Calu3 (cell line): Measurements from ENCODE around the gene SLC35E4. TPM values are rescaled to one million over a fixed set of nuclear protein-coding genes. Genes with fewer than 3 reads are reported as not detected.
"Not testable (repeated sequence)": the region's sequence is repeated elsewhere in the genome, so short reads cannot be mapped to it uniquely, and the experiment has no call there.

Experiments used
- BruUV-seq: library from RNA; stranded (reverse); fragments of 400-500 nt; replicated peaks from 2 replicates; lab custom pipeline; 2021; lab: Mats Ljungman, UMichigan
- CTCF ChIA-PET: fragments of 300-600 bp; sonication (Branson Sonifier 250); formaldehyde crosslinking; loops from one replicate; lab custom pipeline; 2022; ENCODE audit warnings: antibody characterized with exemption; lab: Charles Lee
- DNase-seq: peaks from one replicate; pipeline ENCODE4 v3.0.0; 2022
- H3K27ac Mint-ChIP-seq: one replicate; pipeline ENCODE4 v1.8.0; 2022; ENCODE audit warnings: mixed read lengths; ENCODE audit not compliant: unreplicated experiment
- H3K27me3 Mint-ChIP-seq: one replicate; pipeline ENCODE4 v1.8.0; 2022; ENCODE audit warnings: mixed read lengths; ENCODE audit not compliant: unreplicated experiment
- H3K36me3 Mint-ChIP-seq: one replicate; pipeline ENCODE4 v1.8.0; 2022; ENCODE audit warnings: mild to moderate bottlenecking, moderate library complexity, mixed read lengths; ENCODE audit not compliant: insufficient read depth, unreplicated experiment
- H3K4me1 Mint-ChIP-seq: one replicate; pipeline ENCODE4 v1.8.0; 2022; ENCODE audit warnings: mild to moderate bottlenecking, low read depth, mixed read lengths; ENCODE audit not compliant: unreplicated experiment
- H3K4me3 Mint-ChIP-seq: one replicate; pipeline ENCODE4 v1.8.0; 2022; ENCODE audit warnings: mild to moderate bottlenecking, low read depth, moderate library complexity, mixed read lengths; ENCODE audit not compliant: unreplicated experiment
- H3K9me3 Mint-ChIP-seq: one replicate; pipeline ENCODE4 v1.8.0; 2022; ENCODE audit warnings: low read depth, mixed read lengths; ENCODE audit not compliant: unreplicated experiment
- CTCF ChIP-seq: fragments of 200-600 bp; IDR thresholded peaks from one replicate; pipeline ENCODE4 v1.8.0; 2022; ENCODE audit warnings: antibody characterized with exemption; ENCODE audit not compliant: unreplicated experiment
- intact Hi-C: fragments of 100-400 bp; cut with micrococcal nuclease; formaldehyde crosslinking; loops from one replicate; pipeline ENCODE4 v1.10.0; 2022; ENCODE audit not compliant: unreplicated experiment
- total RNA-seq: library from RNA; stranded (reverse); gene quantifications from 2 replicates; pipeline ENCODE4 v1.2.3, GENCODE V29; 2022

SLC35E4 gene
- total RNA-seq, 1 experiment from 2014 or later: 3.2 TPM

GRCh38 chr22:30591588-30592359, 43.8 kb upstream of the SLC35E4 start, which contains the start of gene PES1:
TSS of gene PES1 (minus strand) at chr22:30591910. CDS start at chr22:30591833, 77 bp downstream.
- no peak within 1 kb of the TSS for H3K27ac Mint-ChIP-seq
- no peak within 1 kb of the TSS for H3K4me3 Mint-ChIP-seq
- CTCF ChIA-PET: interaction anchor here (0.8 to 1.2 kb wide), 3 partner anchors 10 to 164 kb away, joined by 3 to 4 read pairs (median 3); partner anchors contain the start of gene TCN2
- peak; percentile 94 for DNase-seq
- BruUV-seq: no TSS peak
- no peaks in the 10 kb centered on the region for H3K9me3 Mint-ChIP-seq
- intact Hi-C loops: no loop called here
- no peaks in the 10 kb centered on the region for H3K27me3 Mint-ChIP-seq
- TF ChIP-seq CTCF: no peak
- H3K4me1 Mint-ChIP-seq: no peaks in the 10 kb centered on the region
- peaks cover 29% of the 10 kb centered on the region for H3K36me3 Mint-ChIP-seq

- H3K4me1 Mint-ChIP-seq, H3K9me3 Mint-ChIP-seq, DNase-seq, H3K4me3 Mint-ChIP-seq, H3K27me3 Mint-ChIP-seq, H3K27ac Mint-ChIP-seq, BruUV-seq, intact Hi-C loops: not testable (repeated sequence)
- CTCF ChIA-PET: interaction anchor here (0.6 to 0.9 kb wide), 2 partner anchors 15 to 264 kb away, joined by 3 read pairs; partner anchors contain the start of gene TCN2
- H3K36me3 Mint-ChIP-seq: peaks cover 23% of the 10 kb centered on the region
Measured at GRCh38 chr22:30592360-30592713, 43.2 kb upstream of the SLC35E4 start.

GRCh38 chr22:30596199-30596598, 39.4 kb upstream of the SLC35E4 start:
- CTCF ChIA-PET: interaction anchor here (1.0 kb wide), 1 partner anchor 10 kb away, joined by 3 read pairs; the partner anchor contains the start of gene TCN2
- H3K4me3 Mint-ChIP-seq: no peak overlapping the region
- no peak overlapping the region for H3K27ac Mint-ChIP-seq
- TF ChIP-seq CTCF: no peak
- no peak for DNase-seq
- no peaks in the 10 kb centered on the region for H3K9me3 Mint-ChIP-seq
- H3K36me3 Mint-ChIP-seq: no peaks in the 10 kb centered on the region
- no TSS peak for BruUV-seq
- intact Hi-C loops: no loop called here
- H3K4me1 Mint-ChIP-seq: no peaks in the 10 kb centered on the region
- no peaks in the 10 kb centered on the region for H3K27me3 Mint-ChIP-seq

GRCh38 chr22:30596886-30597285, 38.7 kb upstream of the SLC35E4 start:
- no peaks in the 10 kb centered on the region for H3K4me1 Mint-ChIP-seq
- no peak for TF ChIP-seq CTCF
- H3K27ac Mint-ChIP-seq: no peak overlapping the region
- no peaks in the 10 kb centered on the region for H3K27me3 Mint-ChIP-seq
- DNase-seq: no peak
- H3K4me3 Mint-ChIP-seq: no peak overlapping the region
- BruUV-seq: no TSS peak
- CTCF ChIA-PET: interaction anchor here (1.0 kb wide), 1 partner anchor 10 kb away, joined by 3 read pairs; the partner anchor contains the start of gene TCN2
- no peaks in the 10 kb centered on the region for H3K36me3 Mint-ChIP-seq
- intact Hi-C loops: no loop called here
- H3K9me3 Mint-ChIP-seq: no peaks in the 10 kb centered on the region

GRCh38 chr22:30598986-30599385, 36.6 kb upstream of the SLC35E4 start:
- intact Hi-C loops: no loop called here
- H3K9me3 Mint-ChIP-seq: no peaks in the 10 kb centered on the region
- no TSS peak for BruUV-seq
- no peak for TF ChIP-seq CTCF
- H3K4me1 Mint-ChIP-seq: no peaks in the 10 kb centered on the region
- CTCF ChIA-PET: interaction anchor here (0.6 kb wide), 1 partner anchor 8 kb away, joined by 4 read pairs; the partner anchor contains the start of gene TCN2
- no peak for DNase-seq
- H3K36me3 Mint-ChIP-seq: no peaks in the 10 kb centered on the region
- H3K4me3 Mint-ChIP-seq: no peak overlapping the region
- no peaks in the 10 kb centered on the region for H3K27me3 Mint-ChIP-seq
- H3K27ac Mint-ChIP-seq: no peak overlapping the region
